ENCODE data around the gene WBP2. TPM values are rescaled to one million over a fixed set of nuclear protein-coding genes. Genes with fewer than 3 reads are reported as not detected.

The WBP2 gene
- total RNA-seq, 1 experiment from 2014 or later: 55.7 TPM

- POLR2A ChIA-PET: interaction anchor here (0.5 to 3.4 kb wide), 7 partner anchors 8 to 379 kb away, joined by 3 to 27 read pairs (median 4); partner anchors contain the start of gene WBP2
- CTCF ChIA-PET: interaction anchor here (0.5 to 1.9 kb wide), 13 partner anchors 10 to 607 kb away, joined by 3 to 9 read pairs (median 4); partner anchors contain the start of gene UNK
These were observed 8.2 kb downstream of the WBP2 start for GRCh38 chr17:75846692-75847613.

GRCh38 chr17:75845933-75846691 is 9.0 kb downstream of the WBP2 start:
- POLR2A ChIA-PET: interaction anchor here (0.8 to 3.4 kb wide), 6 partner anchors 9 to 70 kb away, joined by 3 to 27 read pairs (median 6); partner anchors contain the start of genes TRIM47 and WBP2
- TSS peak; percentile 78 for BruUV-seq (replicated peaks)
- TF ChIP-seq CTCF (IDR thresholded peaks at IDR 0.05; ENCODE audit: unreplicated experiment): no peak
- Mint-ChIP-seq H3K27me3 (ENCODE audit: insufficient read depth, unreplicated experiment) (no peaks in the 10 kb centered on the region), H3K9me3 (ENCODE audit: unreplicated experiment) (no peaks in the 10 kb centered on the region), H3K27ac (ENCODE audit: low read depth, unreplicated experiment) (no peak overlapping the region), H3K36me3 (ENCODE audit: insufficient read depth, unreplicated experiment) (peaks cover 56% of the 10 kb centered on the region), H3K4me3 (ENCODE audit: unreplicated experiment) (no peak overlapping the region), H3K4me1 (ENCODE audit: insufficient read depth, unreplicated experiment) (peaks cover 14% of the 10 kb centered on the region)
- intact Hi-C loops (cut with micrococcal nuclease): no loop called here
- CTCF ChIA-PET: interaction anchor here (0.5 to 1.9 kb wide), 9 partner anchors 14 to 188 kb away, joined by 3 to 8 read pairs (median 4); partner anchors contain the start of genes TRIM65 and UNK
- DNase-seq (ENCODE audit: unreplicated experiment): no peak

More at GRCh38 chr17:75846692-75847613, 8.2 kb downstream of the WBP2 start:
- Mint-ChIP-seq H3K27me3 (ENCODE audit: insufficient read depth, unreplicated experiment) (no peaks in the 10 kb centered on the region), H3K4me3 (ENCODE audit: unreplicated experiment) (no peak overlapping the region), H3K4me1 (ENCODE audit: insufficient read depth, unreplicated experiment) (peaks cover 14% of the 10 kb centered on the region), H3K36me3 (ENCODE audit: insufficient read depth, unreplicated experiment) (peaks cover 65% of the 10 kb centered on the region), H3K9me3 (ENCODE audit: unreplicated experiment) (no peaks in the 10 kb centered on the region), H3K27ac (ENCODE audit: low read depth, unreplicated experiment) (no peak overlapping the region)
- TF ChIP-seq CTCF (IDR thresholded peaks at IDR 0.05; ENCODE audit: unreplicated experiment): no peak
- BruUV-seq (replicated peaks): no TSS peak
- DNase-seq (ENCODE audit: unreplicated experiment): no peak
- intact Hi-C loops (cut with micrococcal nuclease): no loop called here

- peak; percentile 81 for TF ChIP-seq CTCF (IDR thresholded peaks at IDR 0.05; ENCODE audit: unreplicated experiment)
- Mint-ChIP-seq H3K4me1 (ENCODE audit: insufficient read depth, unreplicated experiment) (peaks cover 14% of the 10 kb centered on the region), H3K27ac (ENCODE audit: low read depth, unreplicated experiment) (no peak overlapping the region), H3K36me3 (ENCODE audit: insufficient read depth, unreplicated experiment) (peaks cover 47% of the 10 kb centered on the region), H3K4me3 (ENCODE audit: unreplicated experiment) (peak overlapping the region; percentile 16), H3K27me3 (ENCODE audit: insufficient read depth, unreplicated experiment) (no peaks in the 10 kb centered on the region), H3K9me3 (ENCODE audit: unreplicated experiment) (no peaks in the 10 kb centered on the region)
- peak; percentile 77 for DNase-seq (ENCODE audit: unreplicated experiment)
- intact Hi-C loops (cut with micrococcal nuclease): no loop called here
- CTCF ChIA-PET: interaction anchor here (0.6 to 1.9 kb wide), 6 partner anchors 13 to 187 kb away, joined by 3 to 8 read pairs (median 4); partner anchors contain the start of gene TRIM65
- no TSS peak for BruUV-seq (replicated peaks)
- POLR2A ChIA-PET: interaction anchor here (0.7 to 3.4 kb wide), 5 partner anchors 10 to 421 kb away, joined by 3 to 27 read pairs (median 4); partner anchors contain the start of genes UNK and WBP2
These were observed 9.9 kb downstream of the WBP2 start for GRCh38 chr17:75845058-75845711.
